Hepatocyte (in vitro differentiated cells): ENCODE data around the gene MPC2.

Experiments
- CTCF ChIP-seq: fragments of 200-600 bp; sonication (generic); IDR thresholded peaks from 2 replicates; pipeline ENCODE4 v1.5.1; 2016; ENCODE audit warnings: antibody characterized with exemption, mild to moderate bottlenecking; ENCODE audit not compliant: poor library complexity
- EZH2 ChIP-seq: fragments of 200-600 bp; sonication (generic); IDR thresholded peaks from 2 replicates; pipeline ENCODE4 v1.6.1; 2016; ENCODE audit warnings: antibody characterized with exemption, mild to moderate bottlenecking, borderline replicate concordance

- TF ChIP-seq CTCF (no peak), EZH2 (no peak)
Measured at GRCh38 chr1:167947733-167948132, 10.9 kb upstream of the MPC2 start.
